ENCODE data around the gene FNDC1. TPM values are rescaled to one million over a fixed set of nuclear protein-coding genes. Genes with fewer than 3 reads are reported as not detected.

FNDC1 gene
- total RNA-seq, 1 donor from 2014 or later = 6.3 TPM

GRCh38 chr6:159254186-159254585 lies 85.0 kb downstream of the FNDC1 start:
- TF ChIP-seq EZH2 (IDR thresholded peaks at IDR 0.05; ENCODE audit: insufficient read depth, low read length) (no peak), CTCF (IDR thresholded peaks at IDR 0.05; ENCODE audit: insufficient read depth, low read depth, low read length) (no peak)
- Histone ChIP-seq H3K27ac (ENCODE audit: low read depth, low read length) (no peak overlapping the region), H4K20me1 (ENCODE audit: insufficient read depth, low read length) (no peaks in the 10 kb centered on the region), H3K4me2 (ENCODE audit: low read length) (no peak overlapping the region), H3K9me3 (ENCODE audit: insufficient read depth, low read depth, low read length) (no peaks in the 10 kb centered on the region), H3K27me3 (ENCODE audit: insufficient read depth, low read length) (no peaks in the 10 kb centered on the region), H3K4me3 (ENCODE audit: insufficient read depth, low read depth, low read length) (no peak overlapping the region), H3K36me3 (ENCODE audit: insufficient read depth, low read length) (no peaks in the 10 kb centered on the region), H3K79me2 (ENCODE audit: insufficient read depth, low read length) (no peaks in the 10 kb centered on the region), H2AFZ (ENCODE audit: low read depth, low read length) (no peak overlapping the region), H3K4me1 (ENCODE audit: insufficient read depth, low read length) (peaks cover 6% of the 10 kb centered on the region), H3K9ac (ENCODE audit: low read length) (no peak overlapping the region)
- no peak for FAIRE-seq
- Mint-ChIP-seq H3K4me3 (ENCODE audit: unreplicated experiment) (no peak overlapping the region), H3K36me3 (ENCODE audit: low read depth, unreplicated experiment) (peaks cover 2% of the 10 kb centered on the region), H3K27ac (ENCODE audit: unreplicated experiment) (no peak overlapping the region), H3K9me3 (ENCODE audit: unreplicated experiment) (peaks cover 3% of the 10 kb centered on the region), H3K4me1 (ENCODE audit: low read depth, unreplicated experiment) (no peaks in the 10 kb centered on the region), H3K27me3 (ENCODE audit: low read depth, unreplicated experiment) (peaks cover 15% of the 10 kb centered on the region)
- no peak for DNase-seq (ENCODE audit: low read depth)

- H3K9ac ChIP-seq (ENCODE audit: low read length) = no peak overlapping the region
- Mint-ChIP-seq H3K27me3 (ENCODE audit: low read depth, unreplicated experiment) (peaks cover 20% of the 10 kb centered on the region), H3K27ac (ENCODE audit: unreplicated experiment) (no peak overlapping the region), H3K9me3 (ENCODE audit: unreplicated experiment) (peaks cover 3% of the 10 kb centered on the region), H3K4me1 (ENCODE audit: low read depth, unreplicated experiment) (no peaks in the 10 kb centered on the region), H3K36me3 (ENCODE audit: low read depth, unreplicated experiment) (peaks cover 2% of the 10 kb centered on the region), H3K4me3 (ENCODE audit: unreplicated experiment) (no peak overlapping the region)
- H3K36me3 ChIP-seq (ENCODE audit: insufficient read depth, low read length) = no peaks in the 10 kb centered on the region
- no peaks in the 10 kb centered on the region for H3K79me2 ChIP-seq (ENCODE audit: insufficient read depth, low read length)
- peaks cover 6% of the 10 kb centered on the region for H3K4me1 ChIP-seq (ENCODE audit: insufficient read depth, low read length)
- TF ChIP-seq EZH2 (IDR thresholded peaks at IDR 0.05; ENCODE audit: insufficient read depth, low read length) (no peak), CTCF (IDR thresholded peaks at IDR 0.05; ENCODE audit: insufficient read depth, low read depth, low read length) (no peak)
- no peak overlapping the region for H3K4me3 ChIP-seq (ENCODE audit: insufficient read depth, low read depth, low read length)
- no peak overlapping the region for H3K27ac ChIP-seq (ENCODE audit: low read depth, low read length)
- no peaks in the 10 kb centered on the region for H4K20me1 ChIP-seq (ENCODE audit: insufficient read depth, low read length)
- no peak overlapping the region for H2AFZ ChIP-seq (ENCODE audit: low read depth, low read length)
- no peak overlapping the region for H3K4me2 ChIP-seq (ENCODE audit: low read length)
- FAIRE-seq (no peak), DNase-seq (ENCODE audit: low read depth) (no peak)
- no peaks in the 10 kb centered on the region for H3K27me3 ChIP-seq (ENCODE audit: insufficient read depth, low read length)
- H3K9me3 ChIP-seq (ENCODE audit: insufficient read depth, low read depth, low read length) = no peaks in the 10 kb centered on the region
Observed at GRCh38 chr6:159255434-159255951, 86.3 kb downstream of the FNDC1 start.

GRCh38 chr6:159256128-159256527 lies 86.9 kb downstream of the FNDC1 start:
- Mint-ChIP-seq H3K9me3 (ENCODE audit: unreplicated experiment) (peaks cover 3% of the 10 kb centered on the region), H3K27me3 (ENCODE audit: low read depth, unreplicated experiment) (peaks cover 27% of the 10 kb centered on the region), H3K4me1 (ENCODE audit: low read depth, unreplicated experiment) (no peaks in the 10 kb centered on the region), H3K36me3 (ENCODE audit: low read depth, unreplicated experiment) (peaks cover 2% of the 10 kb centered on the region), H3K27ac (ENCODE audit: unreplicated experiment) (no peak overlapping the region), H3K4me3 (ENCODE audit: unreplicated experiment) (no peak overlapping the region)
- H3K27ac ChIP-seq (ENCODE audit: low read depth, low read length) = no peak overlapping the region
- no peak overlapping the region for H3K4me2 ChIP-seq (ENCODE audit: low read length)
- DNase-seq (ENCODE audit: low read depth) = no peak
- no peak overlapping the region for H2AFZ ChIP-seq (ENCODE audit: low read depth, low read length)
- no peak for TF ChIP-seq EZH2 (IDR thresholded peaks at IDR 0.05; ENCODE audit: insufficient read depth, low read length)
- no peak for TF ChIP-seq CTCF (IDR thresholded peaks at IDR 0.05; ENCODE audit: insufficient read depth, low read depth, low read length)
- peaks cover 6% of the 10 kb centered on the region for H3K4me1 ChIP-seq (ENCODE audit: insufficient read depth, low read length)
- H3K36me3 ChIP-seq (ENCODE audit: insufficient read depth, low read length) = no peaks in the 10 kb centered on the region
- no peaks in the 10 kb centered on the region for H3K9me3 ChIP-seq (ENCODE audit: insufficient read depth, low read depth, low read length)
- no peak overlapping the region for H3K9ac ChIP-seq (ENCODE audit: low read length)
- H3K4me3 ChIP-seq (ENCODE audit: insufficient read depth, low read depth, low read length) = no peak overlapping the region
- H3K27me3 ChIP-seq (ENCODE audit: insufficient read depth, low read length) = no peaks in the 10 kb centered on the region
- H4K20me1 ChIP-seq (ENCODE audit: insufficient read depth, low read length) = no peaks in the 10 kb centered on the region
- H3K79me2 ChIP-seq (ENCODE audit: insufficient read depth, low read length) = no peaks in the 10 kb centered on the region
- no peak for FAIRE-seq
